ENCODE data around the gene NEUROG3.
"Not testable (repeated sequence)": the region's sequence is repeated elsewhere in the genome, so short reads cannot be mapped to it uniquely, and the experiment has no call there.

NEUROG3 gene

GRCh38 chr10:69572159-69573055 is 815 bp downstream of the NEUROG3 start:
- DNase-seq (ENCODE audit: low read depth in 3 of 3, low spot score in 1 of 3) = no peak

GRCh38 chr10:69571618-69572158 is 1.5 kb downstream of the NEUROG3 start:
- no peak for DNase-seq (ENCODE audit: low read depth in 3 of 3, low spot score in 1 of 3)

GRCh38 chr10:69570050-69570816 is 3.0 kb downstream of the NEUROG3 start:
- no peak for DNase-seq (ENCODE audit: low read depth in 3 of 3, low spot score in 1 of 3)

GRCh38 chr10:69569396-69569934 is 3.8 kb downstream of the NEUROG3 start:
- no peak for DNase-seq (ENCODE audit: low read depth in 3 of 3, low spot score in 1 of 3)

- DNase-seq (ENCODE audit: low read depth in 3 of 3, low spot score in 1 of 3) = no peak
Measured at GRCh38 chr10:69568472-69569395, 4.5 kb downstream of the NEUROG3 start.

GRCh38 chr10:69567920-69568319 is 5.3 kb downstream of the NEUROG3 start:
- DNase-seq (ENCODE audit: low read depth in 3 of 3, low spot score in 1 of 3) = no peak

GRCh38 chr10:69562731-69563254 is 10.4 kb downstream of the NEUROG3 start:
- DNase-seq (ENCODE audit: low read depth in 3 of 3, low spot score in 1 of 3) = no peak

- DNase-seq (ENCODE audit: low read depth in 3 of 3, low spot score in 1 of 3) = no peak
Measured at GRCh38 chr10:69559525-69559924, 13.7 kb downstream of the NEUROG3 start.

- no peak for DNase-seq (ENCODE audit: low read depth in 3 of 3, low spot score in 1 of 3)
Measured at GRCh38 chr10:69558559-69558958, 14.7 kb downstream of the NEUROG3 start.

GRCh38 chr10:69554611-69555010 is 18.6 kb downstream of the NEUROG3 start:
- DNase-seq (ENCODE audit: low read depth in 3 of 3, low spot score in 1 of 3) = no peak

GRCh38 chr10:69553328-69553727 is 19.9 kb downstream of the NEUROG3 start:
- no peak for DNase-seq (ENCODE audit: low read depth in 3 of 3, low spot score in 1 of 3)

- DNase-seq (ENCODE audit: low read depth in 3 of 3, low spot score in 1 of 3) = no peak
Measured at GRCh38 chr10:69552268-69552667, 21.0 kb downstream of the NEUROG3 start.

- no peak for DNase-seq (ENCODE audit: low read depth in 3 of 3, low spot score in 1 of 3)
Measured at GRCh38 chr10:69549959-69550358, 23.3 kb downstream of the NEUROG3 start.

- DNase-seq (ENCODE audit: low read depth in 3 of 3, low spot score in 1 of 3) = no peak
Measured at GRCh38 chr10:69541463-69541862, 31.8 kb downstream of the NEUROG3 start.

GRCh38 chr10:69538461-69538860 is 34.8 kb downstream of the NEUROG3 start:
- no peak for DNase-seq (ENCODE audit: low read depth in 3 of 3, low spot score in 1 of 3)

GRCh38 chr10:69537449-69537848 is 35.8 kb downstream of the NEUROG3 start:
- no peak for DNase-seq (ENCODE audit: low read depth in 3 of 3, low spot score in 1 of 3)

GRCh38 chr10:69536521-69536920 is 36.7 kb downstream of the NEUROG3 start:
- not testable (repeated sequence) for DNase-seq (ENCODE audit: low read depth in 3 of 3, low spot score in 1 of 3)

- no peak for DNase-seq (ENCODE audit: low read depth in 3 of 3, low spot score in 1 of 3)
Measured at GRCh38 chr10:69533658-69534057, 39.6 kb downstream of the NEUROG3 start.

GRCh38 chr10:69527961-69528360 is 45.3 kb downstream of the NEUROG3 start:
- DNase-seq (ENCODE audit: low read depth in 3 of 3, low spot score in 1 of 3) = no peak
